Renal cortical epithelial cell (primary cell): ENCODE measurements around the gene NUP214. TPM values are rescaled to one million over a fixed set of nuclear protein-coding genes. Genes with fewer than 3 reads are reported as not detected.

Experiments
- DNase-seq: peaks from one replicate; pipeline ENCODE4 v3.0.0-alpha.2; 2011; ENCODE audit warnings: low read depth
- total RNA-seq: library from RNA; depleted of rRNA; stranded (reverse); fragments of >200 nt; gene quantifications from 2 replicates; pipeline ENCODE4 v1.2.3, GENCODE V29; 2014

Gene NUP214
- total RNA-seq, result 11.5 and 40.6 TPM in 2 replicates

GRCh38 chr9:131125288-131126058, at the start of gene NUP214:
Gene NUP214, plus strand, starts transcription at chr9:131125586. Its CDS starts 119 bp downstream, at chr9:131125705.
- DNase-seq, result peak; percentile 90

- no peak for DNase-seq
These were observed 48.8 kb upstream of the NUP214 start for GRCh38 chr9:131076347-131077195.

GRCh38 chr9:131078427-131079366, 46.7 kb upstream of the NUP214 start:
- no peak for DNase-seq

- peak; percentile 49 for DNase-seq
These were observed 44.8 kb upstream of the NUP214 start for GRCh38 chr9:131080589-131080988.

GRCh38 chr9:131081868-131082267, 43.5 kb upstream of the NUP214 start:
- no peak for DNase-seq

- no peak for DNase-seq
These were observed 42.4 kb upstream of the NUP214 start for GRCh38 chr9:131082774-131083512.

- no peak for DNase-seq
These were observed 40.6 kb upstream of the NUP214 start for GRCh38 chr9:131084661-131085369.

GRCh38 chr9:131085370-131086122, 39.8 kb upstream of the NUP214 start:
- no peak for DNase-seq

- no peak for DNase-seq
These were observed 38.0 kb upstream of the NUP214 start for GRCh38 chr9:131087354-131087893.

- DNase-seq, result no peak
These were observed 35.2 kb upstream of the NUP214 start for GRCh38 chr9:131090025-131090787.

- no peak for DNase-seq
These were observed 33.9 kb upstream of the NUP214 start for GRCh38 chr9:131091352-131091992.

GRCh38 chr9:131092030-131092429, 33.4 kb upstream of the NUP214 start:
- no peak for DNase-seq

- DNase-seq, result no peak
These were observed 32.6 kb upstream of the NUP214 start for GRCh38 chr9:131092548-131093440.

- DNase-seq, result no peak
These were observed 31.4 kb upstream of the NUP214 start for GRCh38 chr9:131094015-131094414.

- DNase-seq, result no peak
These were observed 30.8 kb upstream of the NUP214 start for GRCh38 chr9:131094622-131095021.

GRCh38 chr9:131095666-131096268, 29.6 kb upstream of the NUP214 start:
- no peak for DNase-seq
